Sigmoid colon (tissue), 7 donors: ENCODE data around the gene C1QTNF9. TPM values are rescaled to one million over a fixed set of nuclear protein-coding genes. Genes with fewer than 3 reads are reported as not detected.

Source experiments
- DNase-seq: peaks from one replicate; pipeline ENCODE4 v3.0.0-alpha.2; 2019
- H3K27ac ChIP-seq, 4 donors: fragments of 200-600 bp; sonication (generic); one replicate each; pipeline ENCODE4 v1.5.1; 2016 to 2019; ENCODE audit warnings: mild to moderate bottlenecking in 1 of 4
- H3K27me3 ChIP-seq, 3 donors: fragments of 200-600 bp; sonication (generic); one replicate each; pipeline ENCODE4 v1.5.1; 2019; ENCODE audit warnings: mild to moderate bottlenecking in 1 of 3
- H3K36me3 ChIP-seq, 4 donors: fragments of 200-600 bp; sonication (generic); one replicate each; pipeline ENCODE4 v1.5.1; 2016 to 2019
- H3K4me1 ChIP-seq, 4 donors: fragments of 200-600 bp; sonication (generic); one replicate each; pipeline ENCODE4 v1.5.1; 2017 to 2019
- H3K4me3 ChIP-seq, 4 donors: fragments of 200-600 bp; sonication (generic); one replicate each; pipeline ENCODE4 v1.5.1; 2017 to 2019; ENCODE audit warnings: mild to moderate bottlenecking in 2 of 4, moderate library complexity in 1 of 4
- H3K9me3 ChIP-seq, 4 donors: fragments of 200-600 bp in 3 of 4; sonication (generic) in 3 of 4; one replicate each; pipeline versions ENCODE4 v1.5.1 to v1.6.1; 2013 to 2019
- CTCF ChIP-seq, 4 experiments: fragments of 450-650 bp in 3 of 4; fragments of 200-600 bp in 1 of 4; IDR thresholded peaks; one replicate each; pipeline ENCODE4 v1.5.1; 2016 to 2019; ENCODE audit warnings: antibody characterized with exemption in 4 of 4, mild to moderate bottlenecking in 3 of 4, moderate library complexity in 2 of 4
- EP300 ChIP-seq, 4 donors: sonication (generic); formaldehyde crosslinking; IDR thresholded peaks; one replicate each; pipeline ENCODE4 v1.6.1; 2017; ENCODE audit warnings: antibody characterized with exemption in 4 of 4
- POLR2A ChIP-seq, 2 donors: fragments of 450-650 bp; IDR thresholded peaks; one replicate each; pipeline ENCODE4 v1.6.1; 2016; ENCODE audit warnings: antibody characterized with exemption in 2 of 2, mild to moderate bottlenecking in 2 of 2, moderate library complexity in 2 of 2
- POLR2AphosphoS5 ChIP-seq, 4 donors: sonication (generic); formaldehyde crosslinking; IDR thresholded peaks; one replicate each; pipeline ENCODE4 v1.6.1; 2017; ENCODE audit warnings: antibody characterized with exemption in 4 of 4
- WGBS, 2 donors: extraction: QIAGEN DNeasy Blood & Tissue Kit; methylation state at CpG; one replicate each; pipeline ENCODE4 v1.1.7; 2013; 5-methylcytosine and 5-hydroxymethylcytosine counted together
- intact Hi-C: fragments of 100-400 bp; cut with DNase I; formaldehyde crosslinking; loops from one replicate; pipeline ENCODE4 v1.15.1; 2023
- polyA plus RNA-seq, 3 donors: library from polyadenylated mRNA; stranded (reverse); fragments of 200-250 nt; gene quantifications; one replicate each; pipeline ENCODE4 v1.2.3, GENCODE V29; 2013
- total RNA-seq, 4 donors: library from RNA; depleted of rRNA; stranded (reverse); fragments of >200 nt; gene quantifications; one replicate each; pipeline ENCODE4 v1.1.0, GENCODE V29; 2016
- donor health status: healthy with polysubstance abuse.
- donor health status: Bipolar disorder and iron deficiency.
- donor health status: healthy.

The C1QTNF9 gene
- total and polyA plus RNA-seq, 7 donors, result 0.19 to 2.2 (median 0.82) TPM; not detected in 4

- Histone ChIP-seq H3K4me1 (peaks cover 0 to 48% (median 36%) of the 10 kb centered on the region in 4 donors), H3K27ac (peak overlapping the region; percentile 82 to 91 (median 87)), H3K36me3 (no peaks in the 10 kb centered on the region), H3K9me3 (no peaks in the 10 kb centered on the region), H3K4me3 (peak overlapping the region; percentile 17 to 49 (median 41)), H3K27me3 (no peaks in the 10 kb centered on the region)
- WGBS, 2 donors, result 3 to 7% methylated on average over 25 of the region's 25 CpGs
- peak; percentile 84 for DNase-seq
- TF ChIP-seq EP300 (IDR thresholded peaks at IDR 0.05) (peak in 1 of 4 donors; percentile 3), POLR2A (IDR thresholded peaks at IDR 0.05) (peak in 1 of 2 donors; percentile 17), POLR2AphosphoS5 (IDR thresholded peaks at IDR 0.05) (peak in 3 of 4 donors; percentile 63 to 72 (median 65)), CTCF (IDR thresholded peaks at IDR 0.05) (no peak)
- intact Hi-C loops, result no loop called here
Measured at GRCh38 chr13:24271601-24272451, 37.6 kb upstream of the C1QTNF9 start.

- H3K4me3 ChIP-seq, result peak overlapping the region in 3 of 4 donors; percentile 35 to 49 (median 47)
- no peaks in the 10 kb centered on the region for H3K36me3 ChIP-seq
- H3K27me3 ChIP-seq, result no peaks in the 10 kb centered on the region
- 54 to 67% methylated on average over 18 of the region's 18 CpGs for WGBS, 2 donors
- DNase-seq, result no peak
- H3K4me1 ChIP-seq, result peaks cover 0 to 47% (median 36%) of the 10 kb centered on the region in 4 donors
- H3K27ac ChIP-seq, result peak overlapping the region; percentile 82 to 91 (median 87)
- intact Hi-C loops, result no loop called here
- no peaks in the 10 kb centered on the region for H3K9me3 ChIP-seq
- TF ChIP-seq CTCF (IDR thresholded peaks at IDR 0.05), result no peak
- no peak for TF ChIP-seq POLR2A (IDR thresholded peaks at IDR 0.05)
- TF ChIP-seq POLR2AphosphoS5 (IDR thresholded peaks at IDR 0.05), result no peak
Measured at GRCh38 chr13:24272452-24273161, 36.8 kb upstream of the C1QTNF9 start.

- H3K27ac ChIP-seq, result no peak overlapping the region
- peaks cover 0 to 42% (median 33%) of the 10 kb centered on the region in 4 donors for H3K4me1 ChIP-seq
- intact Hi-C loops, result no loop called here
- TF ChIP-seq POLR2A (IDR thresholded peaks at IDR 0.05) (no peak), EP300 (IDR thresholded peaks at IDR 0.05) (no peak), POLR2AphosphoS5 (IDR thresholded peaks at IDR 0.05) (no peak), CTCF (IDR thresholded peaks at IDR 0.05) (no peak)
- no peak for DNase-seq
- H3K27me3 ChIP-seq, result no peaks in the 10 kb centered on the region
- H3K9me3 ChIP-seq, result no peaks in the 10 kb centered on the region
- no peaks in the 10 kb centered on the region for H3K36me3 ChIP-seq
- 92% methylated on average over 7 of the region's 7 CpGs for WGBS, 2 donors
- H3K4me3 ChIP-seq, result no peak overlapping the region
Measured at GRCh38 chr13:24273926-24274325, 35.5 kb upstream of the C1QTNF9 start.

GRCh38 chr13:24274452-24275021 is 34.8 kb upstream of the C1QTNF9 start:
- DNase-seq, result no peak
- peak overlapping the region in 1 of 4 donors; percentile 9 for H3K27ac ChIP-seq
- WGBS, 2 donors, result 33 to 76% methylated on average over 6 of the region's 6 CpGs

More at GRCh38 chr13:24274452-24275021, 34.8 kb upstream of the C1QTNF9 start:
- no peaks in the 10 kb centered on the region for H3K36me3 ChIP-seq
- intact Hi-C loops, result no loop called here
- H3K4me1 ChIP-seq, result peaks cover 0 to 42% (median 33%) of the 10 kb centered on the region in 4 donors
- no peaks in the 10 kb centered on the region for H3K9me3 ChIP-seq
- TF ChIP-seq POLR2AphosphoS5 (IDR thresholded peaks at IDR 0.05) (no peak), POLR2A (IDR thresholded peaks at IDR 0.05) (no peak), EP300 (IDR thresholded peaks at IDR 0.05) (no peak), CTCF (IDR thresholded peaks at IDR 0.05) (no peak)
- H3K27me3 ChIP-seq, result no peaks in the 10 kb centered on the region
- no peak overlapping the region for H3K4me3 ChIP-seq
